IPS-18a (cell line): Measurements from ENCODE around the gene DCANP1.

Source experiments
- H3K27ac ChIP-seq: one replicate; pipeline ENCODE4 v1.5.1; 2013; ENCODE audit warnings: low read length
- H3K27me3 ChIP-seq: one replicate; pipeline ENCODE4 v1.6.1; 2013; ENCODE audit warnings: mild to moderate bottlenecking, low read length; ENCODE audit not compliant: control insufficient read depth, insufficient read depth
- H3K36me3 ChIP-seq: one replicate; pipeline ENCODE4 v1.6.1; 2013; ENCODE audit warnings: low read depth, low read length; ENCODE audit not compliant: control insufficient read depth
- H3K4me1 ChIP-seq: one replicate; pipeline ENCODE4 v1.6.1; 2013; ENCODE audit warnings: low read depth, low read length; ENCODE audit not compliant: control insufficient read depth
- H3K4me3 ChIP-seq: one replicate; pipeline ENCODE4 v1.5.1; 2013; ENCODE audit warnings: low read length
- H3K9ac ChIP-seq: one replicate; pipeline ENCODE4 v1.6.1; 2013; ENCODE audit warnings: mild to moderate bottlenecking, low read length, moderate library complexity
- H3K9me3 ChIP-seq: one replicate; pipeline ENCODE4 v1.6.1; 2013; ENCODE audit warnings: low read depth, low read length; ENCODE audit not compliant: control insufficient read depth

The DCANP1 gene

DNA sequence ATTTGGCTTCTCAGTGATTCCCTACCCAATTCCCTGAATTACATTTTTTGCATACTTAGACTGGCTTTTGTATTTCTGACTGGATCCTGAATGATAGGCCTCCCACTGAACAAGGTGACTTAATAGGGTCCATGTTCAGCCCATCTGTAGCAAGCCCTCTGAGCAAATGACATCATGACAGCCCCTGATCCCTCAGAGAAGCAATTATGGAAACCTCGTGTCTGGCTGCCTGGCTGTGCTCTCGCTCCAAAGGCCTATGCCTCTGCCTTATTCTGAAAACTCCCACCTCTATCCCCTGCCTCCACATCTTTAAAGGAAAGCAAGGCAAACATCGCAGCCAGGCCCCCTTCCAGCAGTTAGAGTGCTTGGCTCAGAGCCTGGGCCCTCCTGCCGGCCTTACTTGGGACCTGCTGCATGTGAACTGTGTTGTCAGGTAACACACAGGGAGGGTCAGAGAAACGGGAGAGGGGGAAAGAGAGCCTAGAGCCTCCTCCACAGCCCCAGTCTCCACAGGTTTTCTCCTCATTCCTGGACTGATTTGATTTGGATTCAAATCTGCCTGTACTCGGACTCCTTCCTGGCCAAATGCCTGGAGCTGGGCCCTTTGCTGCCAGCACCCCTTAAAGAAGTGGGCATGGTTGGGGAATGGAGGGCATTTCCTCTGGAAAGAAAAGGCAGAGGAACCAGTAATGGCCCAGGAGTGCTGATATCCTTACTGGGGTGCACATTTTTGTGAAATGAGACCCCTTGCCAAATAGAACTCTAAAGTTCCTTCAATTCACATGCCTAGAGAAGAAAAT is 3.8 kb downstream of the DCANP1 start:
- H3K4me3 ChIP-seq: no peak overlapping the region
- H3K27me3 ChIP-seq: peaks cover 4% of the 10 kb centered on the region
- H3K9me3 ChIP-seq: no peaks in the 10 kb centered on the region
- H3K9ac ChIP-seq: no peak overlapping the region
- no peaks in the 10 kb centered on the region for H3K4me1 ChIP-seq
- H3K27ac ChIP-seq: no peak overlapping the region
- H3K36me3 ChIP-seq: no peaks in the 10 kb centered on the region

DNA sequence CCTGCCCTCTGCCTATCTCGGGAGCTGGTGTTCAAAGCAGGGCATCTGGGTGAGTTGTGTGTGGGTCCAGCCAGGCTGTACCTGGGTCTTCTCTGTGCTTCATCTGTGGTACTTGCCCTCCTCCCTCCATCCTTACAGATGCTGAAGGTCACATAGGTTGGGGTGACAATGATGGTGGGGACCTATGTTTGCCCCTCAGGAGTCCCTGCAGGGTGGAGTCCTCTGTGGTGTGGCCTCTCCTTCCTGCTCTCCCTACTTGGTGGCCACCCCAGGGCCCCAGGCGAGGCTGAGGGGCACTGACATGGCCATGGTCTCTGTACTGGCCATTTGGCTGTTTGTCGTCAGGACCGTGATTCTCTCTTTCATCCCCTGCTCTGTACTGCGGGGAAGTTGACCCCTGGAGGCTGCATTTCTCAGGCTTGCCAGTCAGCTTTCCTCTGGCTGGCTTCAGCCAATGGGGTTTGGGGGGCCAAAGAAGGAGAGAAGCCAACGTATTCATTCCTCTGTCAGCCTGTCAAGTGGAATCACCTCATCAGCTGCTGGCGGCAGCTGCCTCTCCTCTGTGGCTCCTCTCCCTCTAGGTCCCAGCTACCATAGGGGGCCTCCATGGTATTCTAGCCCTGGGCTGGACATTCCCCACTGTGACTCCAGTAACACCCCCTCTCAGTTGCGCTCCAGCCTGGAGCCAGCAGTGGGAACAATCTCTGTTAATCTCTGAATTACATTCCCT is 4.6 kb downstream of the DCANP1 start:
- no peak overlapping the region for H3K27ac ChIP-seq
- no peaks in the 10 kb centered on the region for H3K27me3 ChIP-seq
- no peaks in the 10 kb centered on the region for H3K4me1 ChIP-seq
- no peaks in the 10 kb centered on the region for H3K36me3 ChIP-seq
- H3K9me3 ChIP-seq: no peaks in the 10 kb centered on the region
- no peak overlapping the region for H3K4me3 ChIP-seq
- no peak overlapping the region for H3K9ac ChIP-seq

DNA sequence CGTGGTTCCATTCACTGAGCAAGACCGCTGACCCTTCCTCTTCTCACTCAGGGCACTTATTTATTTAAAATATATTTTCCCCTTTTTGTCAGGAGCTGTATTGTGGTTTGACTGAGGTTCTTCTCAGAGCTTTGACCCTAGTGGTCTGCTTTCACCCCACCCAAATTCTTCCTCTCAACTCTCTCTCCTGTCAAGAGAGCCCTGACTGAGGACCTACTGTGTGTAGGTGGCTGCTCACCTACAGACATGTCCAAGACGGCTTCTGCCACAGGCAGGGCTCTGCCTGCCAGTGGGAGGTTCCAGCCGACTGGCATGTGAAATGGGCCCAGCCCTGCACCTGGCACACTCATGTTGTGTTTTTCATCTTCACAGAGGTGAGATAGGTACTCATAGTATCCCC is 5.2 kb downstream of the DCANP1 start:
- Histone ChIP-seq H3K36me3 (no peaks in the 10 kb centered on the region), H3K27ac (no peak overlapping the region), H3K9ac (no peak overlapping the region), H3K4me1 (no peaks in the 10 kb centered on the region), H3K27me3 (no peaks in the 10 kb centered on the region), H3K4me3 (no peak overlapping the region), H3K9me3 (no peaks in the 10 kb centered on the region)

DNA sequence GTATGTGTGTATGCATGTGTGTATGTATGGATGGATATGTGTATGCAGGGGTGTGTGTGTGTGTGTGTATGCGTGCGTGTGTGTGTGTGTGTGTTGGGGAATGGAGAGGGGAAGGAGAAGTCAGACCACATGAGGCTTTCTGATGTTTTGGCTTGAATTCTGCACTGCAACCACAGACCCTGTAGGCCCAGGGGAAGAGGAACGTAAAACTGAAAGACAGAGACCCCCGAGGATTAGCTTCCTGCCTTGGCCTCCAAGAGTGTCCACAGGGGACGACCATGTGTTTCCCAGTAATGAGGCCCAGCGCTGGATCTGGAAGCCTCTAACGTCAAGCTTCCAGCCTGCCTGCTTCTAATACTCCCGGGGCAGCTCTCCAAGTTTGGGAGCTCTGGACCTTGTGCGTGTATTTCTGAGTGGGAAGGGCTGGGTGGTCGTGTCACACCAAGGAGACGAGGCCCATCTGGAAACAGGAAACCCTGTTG is 5.8 kb downstream of the DCANP1 start:
- Histone ChIP-seq H3K4me1 (no peaks in the 10 kb centered on the region), H3K4me3 (no peak overlapping the region), H3K27me3 (no peaks in the 10 kb centered on the region), H3K9ac (no peak overlapping the region), H3K27ac (no peak overlapping the region), H3K9me3 (no peaks in the 10 kb centered on the region), H3K36me3 (no peaks in the 10 kb centered on the region)

DNA sequence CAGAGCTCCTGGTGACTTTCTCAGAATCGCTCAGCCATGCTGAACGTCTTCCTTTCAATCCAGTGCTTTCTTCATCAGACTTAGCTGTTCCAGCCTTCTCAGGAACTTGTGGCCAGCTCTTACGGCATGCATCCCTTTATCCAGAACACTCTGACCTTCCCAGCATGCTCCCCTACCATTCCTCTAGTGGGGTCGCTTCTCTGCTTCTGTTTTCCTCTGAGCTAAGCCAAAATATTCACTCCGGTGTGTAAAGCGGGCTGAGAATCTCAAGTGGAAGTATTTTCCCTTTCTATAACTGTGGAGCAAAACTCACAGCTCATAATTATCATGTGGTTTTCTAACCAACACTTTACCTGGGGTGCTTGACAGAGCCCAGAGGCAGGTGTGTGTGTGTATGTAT is 6.2 kb downstream of the DCANP1 start:
- Histone ChIP-seq H3K9ac (no peak overlapping the region), H3K36me3 (no peaks in the 10 kb centered on the region), H3K4me3 (no peak overlapping the region), H3K27me3 (no peaks in the 10 kb centered on the region), H3K27ac (no peak overlapping the region), H3K4me1 (no peaks in the 10 kb centered on the region), H3K9me3 (no peaks in the 10 kb centered on the region)

DNA sequence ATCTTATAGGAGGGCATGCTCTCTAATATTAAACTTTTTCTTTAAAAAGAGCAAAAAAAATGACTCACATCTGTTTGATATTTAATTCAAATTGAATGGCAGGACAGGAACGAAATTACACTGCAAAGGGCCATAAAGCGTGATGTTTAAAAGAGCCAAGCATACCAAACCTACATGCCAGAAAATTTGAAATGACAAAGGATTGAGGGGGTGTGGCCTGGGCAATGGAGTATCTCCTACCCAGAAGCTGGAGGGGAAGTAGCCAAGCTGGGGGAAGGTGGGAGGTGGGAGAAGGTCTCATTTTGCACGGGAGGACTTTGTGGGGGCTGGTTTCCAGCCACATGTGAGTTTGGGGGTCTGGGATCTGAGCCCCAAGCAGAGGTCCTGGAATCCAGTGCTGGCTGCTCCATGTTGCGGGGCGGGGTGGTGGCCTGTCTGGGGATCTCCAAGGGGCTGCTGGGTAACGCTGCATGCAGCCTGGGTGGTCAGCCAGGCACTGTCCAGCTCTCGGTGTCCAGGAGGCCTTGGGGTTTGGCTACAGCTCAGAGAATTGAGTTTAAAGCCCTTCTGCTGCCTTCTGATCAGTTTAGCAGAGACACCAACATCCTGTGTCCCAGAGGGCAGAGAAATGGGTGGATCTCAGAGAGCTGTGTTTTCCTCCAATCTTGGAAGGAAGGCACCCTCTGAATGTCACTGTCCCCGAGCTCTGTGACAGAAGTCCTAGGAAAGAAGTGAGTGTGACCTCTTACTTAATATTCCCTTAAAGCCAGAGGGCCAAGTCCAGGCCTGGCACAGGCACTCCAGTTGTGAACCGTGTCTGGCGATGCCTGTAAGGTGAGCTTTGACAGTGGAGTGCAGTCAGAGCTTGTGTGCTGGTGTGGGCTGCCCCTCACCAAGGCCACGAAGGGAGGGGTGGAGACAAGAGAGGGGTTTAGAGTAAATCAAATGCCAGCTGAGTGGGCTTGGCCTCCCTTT is 7.6 kb downstream of the DCANP1 start:
- no peaks in the 10 kb centered on the region for H3K36me3 ChIP-seq
- no peaks in the 10 kb centered on the region for H3K27me3 ChIP-seq
- H3K9me3 ChIP-seq: no peaks in the 10 kb centered on the region
- H3K4me1 ChIP-seq: no peaks in the 10 kb centered on the region
- H3K9ac ChIP-seq: no peak overlapping the region
- no peak overlapping the region for H3K4me3 ChIP-seq
- H3K27ac ChIP-seq: no peak overlapping the region

DNA sequence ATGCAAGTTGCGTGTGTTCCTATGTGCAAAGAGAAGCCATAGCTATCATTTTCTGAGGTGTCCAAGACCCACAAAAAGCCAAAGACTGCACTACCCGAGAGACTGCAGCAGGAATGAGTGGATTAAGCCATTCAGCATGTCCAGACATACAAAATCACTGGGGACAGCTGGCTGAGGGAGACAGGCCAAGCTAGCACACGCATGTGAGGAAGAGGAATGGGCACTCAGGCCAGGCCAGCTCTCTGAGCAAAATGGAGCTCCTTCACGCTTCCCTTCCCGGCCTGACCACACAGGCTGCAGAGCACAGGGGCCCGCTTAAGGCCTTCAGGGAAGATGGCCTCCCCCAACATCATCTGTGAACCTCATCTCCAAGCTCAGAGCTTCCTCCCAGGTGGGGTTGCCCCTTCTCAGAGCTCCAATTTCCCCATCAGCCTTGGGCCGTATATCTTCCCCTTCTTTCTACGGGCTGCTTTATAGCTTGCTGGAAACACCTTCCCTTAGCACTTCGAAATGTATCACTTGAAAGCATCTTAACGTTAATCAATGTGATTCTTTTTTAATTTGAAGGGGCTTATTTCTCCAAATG is 8.4 kb downstream of the DCANP1 start:
- Histone ChIP-seq H3K9ac (no peak overlapping the region), H3K36me3 (no peaks in the 10 kb centered on the region), H3K4me1 (no peaks in the 10 kb centered on the region), H3K9me3 (no peaks in the 10 kb centered on the region), H3K4me3 (no peak overlapping the region), H3K27me3 (no peaks in the 10 kb centered on the region), H3K27ac (no peak overlapping the region)

DNA sequence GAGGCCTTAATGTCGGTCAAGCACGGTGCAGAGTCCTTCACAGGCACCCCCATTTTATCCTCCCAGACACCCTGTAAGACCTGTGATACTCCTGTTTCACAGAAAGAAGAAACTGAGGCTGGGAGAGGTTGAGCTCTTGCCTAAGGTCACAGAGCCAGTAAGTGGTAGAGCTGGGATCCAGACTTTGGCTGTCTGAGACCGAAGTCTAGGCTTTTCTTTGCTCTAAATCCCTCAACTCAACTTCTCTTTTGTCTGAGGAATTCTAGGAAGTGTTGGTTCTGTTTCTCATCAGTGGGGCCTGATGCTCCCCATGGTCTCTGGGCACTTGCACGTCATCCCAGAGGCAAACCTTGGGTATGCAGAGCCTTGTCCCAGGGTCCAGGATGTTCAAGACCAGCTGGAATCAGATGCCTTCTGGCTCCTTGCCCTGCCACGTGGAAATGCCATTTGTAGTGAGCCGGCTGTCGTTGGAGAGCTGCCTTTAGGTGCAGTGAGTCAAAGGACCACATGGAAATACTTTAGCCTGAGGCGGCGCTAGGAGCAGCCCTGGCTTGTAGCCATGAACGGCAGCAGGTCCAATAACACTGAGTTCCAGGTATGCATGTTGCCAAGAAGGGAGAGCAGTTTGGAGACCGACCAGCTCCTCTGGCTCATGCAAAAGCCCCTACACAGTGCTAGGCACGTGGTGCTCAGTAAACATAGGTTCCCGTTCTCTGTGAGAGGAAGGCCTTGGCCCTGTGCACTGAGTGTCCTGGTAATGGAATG is 9.2 kb downstream of the DCANP1 start:
- Histone ChIP-seq H3K27me3 (no peaks in the 10 kb centered on the region), H3K9me3 (no peaks in the 10 kb centered on the region), H3K9ac (no peak overlapping the region), H3K4me1 (no peaks in the 10 kb centered on the region), H3K4me3 (no peak overlapping the region), H3K36me3 (no peaks in the 10 kb centered on the region), H3K27ac (no peak overlapping the region)

DNA sequence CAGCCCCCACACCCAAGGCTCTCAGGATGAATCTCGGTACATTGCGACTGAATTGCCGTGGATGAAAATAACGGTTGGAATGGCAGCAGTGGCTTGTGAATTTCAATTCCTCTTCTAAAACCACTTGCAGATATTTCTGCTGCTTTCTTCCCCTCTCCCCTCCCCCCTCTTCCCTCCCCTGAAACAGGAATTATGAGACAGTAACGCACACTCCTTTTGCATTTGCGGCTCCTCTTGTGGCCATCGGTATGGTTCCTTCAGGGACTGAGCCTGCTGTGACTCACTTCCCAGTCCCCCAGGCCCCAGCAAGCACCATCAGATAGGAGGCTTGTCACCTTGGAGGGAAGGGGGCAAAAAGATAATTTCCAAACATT is 9.7 kb downstream of the DCANP1 start:
- no peak overlapping the region for H3K27ac ChIP-seq
- no peaks in the 10 kb centered on the region for H3K36me3 ChIP-seq
- H3K27me3 ChIP-seq: no peaks in the 10 kb centered on the region
- no peaks in the 10 kb centered on the region for H3K9me3 ChIP-seq
- H3K4me3 ChIP-seq: no peak overlapping the region
- no peak overlapping the region for H3K9ac ChIP-seq
- H3K4me1 ChIP-seq: no peaks in the 10 kb centered on the region

DNA sequence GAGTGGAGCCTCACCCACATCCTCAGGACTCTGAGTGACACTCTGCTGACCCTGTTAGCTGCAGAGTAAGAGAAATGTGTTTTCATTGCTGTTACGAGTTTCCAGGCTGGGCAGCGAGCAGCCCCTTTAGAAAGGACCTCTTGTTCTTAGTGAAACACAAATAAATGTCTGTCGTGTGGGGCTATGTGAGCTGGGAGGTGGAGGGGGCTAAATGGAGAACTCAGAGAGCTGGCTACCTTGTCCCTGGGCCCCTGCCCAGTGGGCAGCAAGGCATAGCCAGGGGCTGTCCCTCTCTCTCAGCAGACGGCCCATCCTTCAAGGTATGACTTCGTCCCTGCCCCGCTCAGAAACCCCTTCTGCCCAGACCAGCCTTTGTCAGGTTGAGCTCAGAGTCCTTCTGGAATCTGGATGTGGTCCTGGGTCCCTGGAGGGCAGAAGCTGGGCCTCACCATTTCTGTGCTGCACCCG is 10.2 kb downstream of the DCANP1 start:
- H3K4me1 ChIP-seq: no peaks in the 10 kb centered on the region
- H3K4me3 ChIP-seq: no peak overlapping the region
- H3K36me3 ChIP-seq: no peaks in the 10 kb centered on the region
- H3K9ac ChIP-seq: no peak overlapping the region
- H3K27me3 ChIP-seq: no peaks in the 10 kb centered on the region
- no peaks in the 10 kb centered on the region for H3K9me3 ChIP-seq
- H3K27ac ChIP-seq: no peak overlapping the region
